HG03575 (cell line): Measurements from ENCODE around the gene RASGEF1B.

Experiments
- ATAC-seq: cut with Tn5 transposase; IDR thresholded peaks from one replicate; pipeline ENCODE4 v1.9.1; 2021; ENCODE audit not compliant: unreplicated experiment, insufficient number of reproducible peaks, low FRiP score; ENCODE audit errors: extremely low read depth

RASGEF1B gene

GRCh38 chr4:81471588-81472280 is at the start of gene RASGEF1B:
RASGEF1B (minus strand) TSS chr4:81471907; CDS start chr4:81459508, 12,399 bp downstream.
- peak; percentile 71 for ATAC-seq

- no peak for ATAC-seq
Measured at GRCh38 chr4:81519856-81520255, 48.1 kb upstream of the RASGEF1B start.

- no peak for ATAC-seq
Measured at GRCh38 chr4:81519427-81519773, 47.7 kb upstream of the RASGEF1B start.

- no peak for ATAC-seq
Measured at GRCh38 chr4:81518762-81519426, 47.2 kb upstream of the RASGEF1B start.

- ATAC-seq, result no peak
Measured at GRCh38 chr4:81516241-81516640, 44.5 kb upstream of the RASGEF1B start.

GRCh38 chr4:81512757-81513501 is 41.2 kb upstream of the RASGEF1B start:
- ATAC-seq, result no peak

- no peak for ATAC-seq
Measured at GRCh38 chr4:81512001-81512756, 40.5 kb upstream of the RASGEF1B start.

- ATAC-seq, result no peak
Measured at GRCh38 chr4:81510643-81511178, 39.0 kb upstream of the RASGEF1B start.

GRCh38 chr4:81509822-81510221 is 38.1 kb upstream of the RASGEF1B start:
- ATAC-seq, result no peak

GRCh38 chr4:81509191-81509590 is 37.5 kb upstream of the RASGEF1B start:
- no peak for ATAC-seq

- no peak for ATAC-seq
Measured at GRCh38 chr4:81508411-81509185, 36.9 kb upstream of the RASGEF1B start.

- ATAC-seq, result no peak
Measured at GRCh38 chr4:81507530-81507929, 35.8 kb upstream of the RASGEF1B start.

- peak; percentile 36 for ATAC-seq
Measured at GRCh38 chr4:81506731-81507130, 35.0 kb upstream of the RASGEF1B start.

GRCh38 chr4:81505726-81506125 is 34.0 kb upstream of the RASGEF1B start:
- no peak for ATAC-seq

- no peak for ATAC-seq
Measured at GRCh38 chr4:81505004-81505598, 33.4 kb upstream of the RASGEF1B start.

- no peak for ATAC-seq
Measured at GRCh38 chr4:81504112-81505003, 32.7 kb upstream of the RASGEF1B start.

- ATAC-seq, result no peak
Measured at GRCh38 chr4:81503586-81503985, 31.9 kb upstream of the RASGEF1B start.
